GM21717 (cell line): ENCODE data around the gene IFI35.

Source experiments
- ATAC-seq: cut with Tn5 transposase; IDR thresholded peaks from one replicate; pipeline ENCODE4 v1.9.1; 2021; ENCODE audit warnings: mild to moderate bottlenecking, moderate library complexity; ENCODE audit not compliant: unreplicated experiment

Gene IFI35

GRCh38 chr17:43020789-43021740 is 14.5 kb downstream of the IFI35 start:
- no peak for ATAC-seq

GRCh38 chr17:43021741-43022512 is 15.3 kb downstream of the IFI35 start, which contains the start of gene VAT1:
TSS of gene VAT1 (minus strand) at chr17:43022385. CDS start at chr17:43022322, 63 bp downstream.
- no peak for ATAC-seq

GRCh38 chr17:43024407-43025289 is 18.1 kb downstream of the IFI35 start, which contains the start of gene RND2:
TSS of gene RND2 (plus strand) at chr17:43025231. CDS start at chr17:43025348, 117 bp downstream.
- ATAC-seq = no peak

GRCh38 chr17:43025290-43025657 is 18.7 kb downstream of the IFI35 start:
- no peak for ATAC-seq

- no peak for ATAC-seq
Observed at GRCh38 chr17:43025766-43026537, 19.4 kb downstream of the IFI35 start.

GRCh38 chr17:43026595-43026994 is 20.0 kb downstream of the IFI35 start:
- no peak for ATAC-seq

GRCh38 chr17:43027091-43028032 is 20.8 kb downstream of the IFI35 start:
- no peak for ATAC-seq

GRCh38 chr17:43028221-43028861 is 21.8 kb downstream of the IFI35 start:
- ATAC-seq = no peak

- ATAC-seq = no peak
Observed at GRCh38 chr17:43030137-43030767, 23.7 kb downstream of the IFI35 start.

- ATAC-seq = no peak
Observed at GRCh38 chr17:43031666-43032065, 25.1 kb downstream of the IFI35 start.

GRCh38 chr17:43033948-43034881 is 27.6 kb downstream of the IFI35 start:
- no peak for ATAC-seq

GRCh38 chr17:43034894-43035293 is 28.3 kb downstream of the IFI35 start:
- no peak for ATAC-seq

GRCh38 chr17:43039646-43040045 is 33.1 kb downstream of the IFI35 start:
- ATAC-seq = no peak

GRCh38 chr17:43040655-43041054 is 34.1 kb downstream of the IFI35 start:
- ATAC-seq = no peak

- ATAC-seq = no peak
Observed at GRCh38 chr17:43042025-43042628, 35.5 kb downstream of the IFI35 start.

- ATAC-seq = no peak
Observed at GRCh38 chr17:43043307-43043706, 36.7 kb downstream of the IFI35 start.
